HG03103 (cell line): ENCODE data around the gene CCDC15.
"Not testable (repeated sequence)": the region's sequence is repeated elsewhere in the genome, so short reads cannot be mapped to it uniquely, and the experiment has no call there.

Experiments
- ATAC-seq: cut with Tn5 transposase; IDR thresholded peaks from one replicate; pipeline ENCODE4 v1.9.1; 2021; ENCODE audit warnings: low read depth; ENCODE audit not compliant: unreplicated experiment

Gene CCDC15

GRCh38 chr11:124941703-124942102, 12.3 kb upstream of the CCDC15 start:
- no peak for ATAC-seq

GRCh38 chr11:124942466-124943253, 11.3 kb upstream of the CCDC15 start:
- no peak for ATAC-seq

GRCh38 chr11:124943254-124943616, 10.8 kb upstream of the CCDC15 start:
- no peak for ATAC-seq

GRCh38 chr11:124943741-124944140, 10.3 kb upstream of the CCDC15 start:
- ATAC-seq, result no peak

GRCh38 chr11:124944565-124944964, 9.4 kb upstream of the CCDC15 start:
- ATAC-seq, result no peak

- no peak for ATAC-seq
Measured at GRCh38 chr11:124945826-124946225, 8.2 kb upstream of the CCDC15 start.

GRCh38 chr11:124946735-124947141, 7.3 kb upstream of the CCDC15 start:
- ATAC-seq, result no peak

- no peak for ATAC-seq
Measured at GRCh38 chr11:124950601-124951330, 3.2 kb upstream of the CCDC15 start.

GRCh38 chr11:124951341-124951740, 2.7 kb upstream of the CCDC15 start:
- ATAC-seq, result no peak

- ATAC-seq, result no peak
Measured at GRCh38 chr11:124954590-124954955, 571 bp downstream of the CCDC15 start.

GRCh38 chr11:124955035-124955434, 1.0 kb downstream of the CCDC15 start:
- no peak for ATAC-seq

- peak; percentile 85 for ATAC-seq
Measured at GRCh38 chr11:124961972-124962609, 8.1 kb downstream of the CCDC15 start.

GRCh38 chr11:124968197-124968596, 14.2 kb downstream of the CCDC15 start:
- not testable (repeated sequence) for ATAC-seq

GRCh38 chr11:124970925-124971324, 16.9 kb downstream of the CCDC15 start:
- ATAC-seq, result no peak

- ATAC-seq, result no peak
Measured at GRCh38 chr11:124971810-124972209, 17.8 kb downstream of the CCDC15 start.

GRCh38 chr11:124976531-124976930, 22.5 kb downstream of the CCDC15 start:
- ATAC-seq, result no peak

GRCh38 chr11:124977006-124977405, 23.0 kb downstream of the CCDC15 start:
- ATAC-seq, result no peak

- ATAC-seq, result no peak
Measured at GRCh38 chr11:124978316-124978715, 24.3 kb downstream of the CCDC15 start.

GRCh38 chr11:124982043-124982442, 28.0 kb downstream of the CCDC15 start:
- no peak for ATAC-seq

GRCh38 chr11:124983674-124984511, 29.9 kb downstream of the CCDC15 start:
- no peak for ATAC-seq

- no peak for ATAC-seq
Measured at GRCh38 chr11:124984512-124984854, 30.5 kb downstream of the CCDC15 start.
